KMS-11 (cell line): ENCODE results near the gene ATP6V0D1.

Source experiments
- H2AFZ ChIP-seq: fragments of 200-600 bp; sonication (generic); 2 replicates; pipeline ENCODE4 v1.6.1; 2016; ENCODE audit warnings: antibody characterized with exemption, mixed run types, low read depth
- H3K27ac ChIP-seq: fragments of 200-600 bp; sonication (generic); 2 replicates; pipeline ENCODE4 v1.6.1; 2016; ENCODE audit warnings: mild to moderate bottlenecking, mixed run types
- H3K27me3 ChIP-seq: fragments of 200-600 bp; sonication (generic); 2 replicates; pipeline ENCODE4 v1.6.1; 2017; ENCODE audit warnings: mild to moderate bottlenecking, low read depth, mixed run types, moderate library complexity; ENCODE audit not compliant: insufficient read depth
- H3K36me3 ChIP-seq: fragments of 200-600 bp; sonication (generic); 2 replicates; pipeline ENCODE4 v1.6.1; 2017; ENCODE audit warnings: mild to moderate bottlenecking, mixed run types; ENCODE audit not compliant: insufficient read depth
- H3K4me1 ChIP-seq: fragments of 200-600 bp; sonication (generic); 2 replicates; pipeline ENCODE4 v1.6.1; 2016; ENCODE audit warnings: mild to moderate bottlenecking, low read depth, mixed run types; ENCODE audit not compliant: poor library complexity, severe bottlenecking
- H3K4me2 ChIP-seq: fragments of 200-600 bp; sonication (generic); 2 replicates; pipeline ENCODE4 v1.7.0; 2016; ENCODE audit warnings: mild to moderate bottlenecking, mixed run types
- H3K4me3 ChIP-seq: fragments of 200-600 bp; sonication (generic); IDR thresholded peaks from 2 replicates; pipeline ENCODE4 v1.6.1; 2017; ENCODE audit warnings: low read depth, low read length, mixed read lengths; ENCODE audit not compliant: insufficient read depth
- H3K79me2 ChIP-seq: fragments of 200-600 bp; sonication (generic); 2 replicates; pipeline ENCODE4 v1.6.1; 2016; ENCODE audit warnings: low read depth, mixed run types; ENCODE audit not compliant: insufficient read depth
- H3K9ac ChIP-seq: fragments of 200-600 bp; sonication (generic); 2 replicates; pipeline ENCODE4 v1.6.1; 2016; ENCODE audit warnings: mild to moderate bottlenecking, mixed run types
- H4K20me1 ChIP-seq: fragments of 200-600 bp; sonication (generic); 2 replicates; pipeline ENCODE4 v1.6.1; 2016; ENCODE audit warnings: mild to moderate bottlenecking, mixed run types; ENCODE audit not compliant: insufficient read depth
- CTCF ChIP-seq: fragments of 200-600 bp; sonication (generic); conservative IDR thresholded peaks from 2 replicates; pipeline ENCODE4 v1.6.1; 2017; ENCODE audit warnings: low read depth, mild to moderate bottlenecking, antibody characterized with exemption, low read length, moderate library complexity, mixed read lengths

Gene ATP6V0D1

DNA sequence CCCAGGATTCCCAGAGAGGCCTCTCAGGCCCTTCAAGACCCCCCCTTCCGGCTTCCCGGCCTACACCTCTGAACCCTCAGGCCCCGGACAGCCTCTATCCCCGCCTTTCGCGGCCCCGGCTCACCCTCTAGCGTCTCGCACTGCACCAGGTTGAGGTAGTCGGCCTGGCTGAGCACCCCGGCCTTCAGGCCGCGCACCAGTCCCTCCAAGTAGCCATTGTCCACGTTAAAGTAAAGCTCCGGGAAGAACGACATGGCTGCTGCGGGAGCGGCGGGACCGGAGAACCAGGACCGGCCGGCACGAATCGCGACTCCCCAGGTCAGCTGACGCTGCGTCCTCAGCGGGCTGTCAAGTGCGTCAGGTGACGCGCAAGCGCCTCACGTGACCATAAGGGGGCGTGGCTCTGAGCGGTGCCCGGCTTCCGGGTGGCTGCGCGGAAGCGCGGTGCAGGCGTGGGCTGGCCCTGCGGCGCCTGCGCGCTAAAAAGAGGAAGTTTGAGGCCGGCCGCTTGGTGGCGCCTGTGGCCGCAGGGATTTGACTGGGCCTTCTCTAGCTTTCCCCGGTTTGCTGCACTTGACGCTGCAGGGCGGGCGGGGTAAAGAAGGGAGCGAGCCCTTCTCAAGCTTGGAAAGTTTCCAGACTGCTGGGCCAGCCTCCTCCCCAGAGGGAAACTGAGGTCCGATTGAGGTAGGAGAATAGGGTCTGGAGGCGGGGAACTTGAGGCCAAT is at the start of gene ATP6V0D1:
Gene ATP6V0D1, minus strand, starts transcription at position 325 of the 728 bp plus-strand sequence. Its CDS starts 71 bp downstream, at position 254.
- H2AFZ ChIP-seq = peak within 1 kb of the TSS; percentile 70; the same call in 1 of the 2 replicates
- no peak within 1 kb of the TSS for H3K4me3 ChIP-seq
- peaks cover 14% of the 10 kb centered on the region for H3K4me1 ChIP-seq
- H3K9ac ChIP-seq = peak within 1 kb of the TSS; percentile 65
- peaks cover 44% of the 10 kb centered on the region for H3K79me2 ChIP-seq
- peak within 1 kb of the TSS; percentile 94 for H3K4me2 ChIP-seq
- H3K27me3 ChIP-seq = no peaks in the 10 kb centered on the region
- TF ChIP-seq CTCF = peak; percentile 72
- H4K20me1 ChIP-seq = no peaks in the 10 kb centered on the region
- H3K36me3 ChIP-seq = no peaks in the 10 kb centered on the region
- peak within 1 kb of the TSS; percentile 47 for H3K27ac ChIP-seq

DNA sequence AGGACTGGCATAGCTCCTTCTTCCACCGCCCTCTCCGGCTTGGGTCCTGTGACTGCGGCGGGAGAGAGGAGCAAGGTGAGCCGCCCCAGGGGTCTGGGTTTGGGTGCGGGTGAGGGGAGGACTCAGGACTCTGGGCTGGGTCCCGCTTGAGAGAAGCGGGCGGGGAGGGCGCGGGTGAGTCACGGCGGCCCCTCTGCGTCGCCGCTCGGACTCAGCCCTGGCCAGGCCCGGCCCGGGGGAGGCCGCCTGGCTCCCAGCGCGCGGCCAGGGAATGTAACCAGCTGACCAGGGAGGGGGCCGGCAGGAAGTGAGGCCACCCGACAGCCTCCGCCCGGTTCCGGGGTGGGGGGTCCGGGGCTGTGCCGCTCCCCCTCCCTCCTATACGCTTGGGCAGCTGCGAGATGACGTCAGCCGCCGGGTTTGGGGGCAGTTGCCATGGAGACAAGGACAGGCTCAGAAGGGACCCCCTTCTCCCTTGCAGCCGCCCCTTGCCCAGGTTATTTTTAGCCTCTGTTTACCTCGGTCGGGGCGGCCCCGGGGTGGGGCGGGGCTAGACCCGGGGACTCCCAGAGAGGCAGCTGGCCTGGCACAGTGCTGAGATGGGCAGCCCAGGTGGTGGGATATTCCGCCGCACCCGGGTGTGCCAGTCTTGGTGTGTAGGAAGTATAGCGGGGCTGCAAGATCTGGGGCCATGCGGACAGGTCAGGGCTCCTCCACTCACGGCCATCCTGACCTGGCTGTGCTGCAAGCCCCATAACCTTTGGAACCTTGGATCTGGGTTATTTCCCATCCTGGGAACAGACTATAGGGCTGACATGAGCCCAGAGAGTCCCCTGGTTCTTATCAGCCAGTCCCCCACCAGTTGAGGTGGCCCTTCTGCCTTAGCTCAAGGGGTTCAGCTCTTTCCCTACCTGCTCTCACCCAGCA is 49.3 kb upstream of the ATP6V0D1 start:
- peak overlapping the region; percentile 97 for H3K4me2 ChIP-seq
- no peak overlapping the region for H3K27ac ChIP-seq
- TF ChIP-seq CTCF = no peak
- no peaks in the 10 kb centered on the region for H3K36me3 ChIP-seq
- no peaks in the 10 kb centered on the region for H3K79me2 ChIP-seq
- no peak overlapping the region for H3K4me3 ChIP-seq
- no peaks in the 10 kb centered on the region for H4K20me1 ChIP-seq
- peaks cover 18% of the 10 kb centered on the region for H3K4me1 ChIP-seq
- H3K27me3 ChIP-seq = no peaks in the 10 kb centered on the region
- peak overlapping the region; percentile 85; the same call in 1 of the 2 replicates for H2AFZ ChIP-seq
- peak overlapping the region; percentile 52; the same call in 1 of the 2 replicates for H3K9ac ChIP-seq

GRCh38 chr16:67529582-67530012 is 48.6 kb upstream of the ATP6V0D1 start:
- Histone ChIP-seq H3K27me3 (no peaks in the 10 kb centered on the region), H3K9ac (peak overlapping the region; percentile 52; the same call in 1 of the 2 replicates), H4K20me1 (no peaks in the 10 kb centered on the region), H3K4me2 (peak overlapping the region; percentile 97), H2AFZ (peak overlapping the region; percentile 85), H3K27ac (no peak overlapping the region), H3K4me3 (no peak overlapping the region), H3K4me1 (peaks cover 18% of the 10 kb centered on the region), H3K36me3 (no peaks in the 10 kb centered on the region), H3K79me2 (no peaks in the 10 kb centered on the region)
- no peak for TF ChIP-seq CTCF

DNA sequence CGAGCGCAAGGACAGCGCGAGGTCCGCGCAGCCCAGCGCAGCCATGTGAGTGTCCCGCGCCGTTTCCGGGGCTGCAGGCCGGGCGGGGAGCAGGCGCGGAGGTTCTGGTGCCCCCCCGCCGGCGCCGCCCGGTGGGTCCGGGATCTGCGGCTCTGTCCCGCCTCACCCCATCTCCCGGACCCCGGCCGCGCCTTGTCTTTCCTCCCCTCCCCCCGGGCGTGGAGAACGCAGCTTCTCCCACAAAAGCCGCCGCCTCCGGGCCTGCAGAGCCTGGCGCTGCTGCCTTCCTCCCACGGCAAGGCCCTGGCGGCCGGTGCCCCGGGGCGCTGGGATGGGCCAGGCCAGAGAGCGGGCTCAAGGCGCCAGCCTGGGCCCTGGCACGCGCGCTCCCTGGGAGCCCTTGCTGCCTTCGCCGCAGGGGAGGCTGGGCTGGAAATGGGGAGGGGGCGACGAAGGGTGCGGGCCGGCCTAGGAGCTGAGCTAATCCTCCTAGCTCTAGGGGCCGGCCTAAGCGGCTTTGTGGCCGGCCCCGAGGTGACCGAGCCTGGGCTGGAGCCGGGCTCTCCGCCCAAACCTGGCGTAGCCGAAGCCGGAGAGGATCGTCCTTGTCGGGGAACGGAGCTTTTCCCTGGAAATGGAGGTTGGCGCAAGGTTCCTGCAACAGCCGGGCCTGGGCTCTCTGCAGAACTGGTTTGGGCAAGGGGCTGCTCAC is 48.1 kb upstream of the ATP6V0D1 start:
- peak overlapping the region; percentile 85 for H2AFZ ChIP-seq
- peak overlapping the region; percentile 97 for H3K4me2 ChIP-seq
- no peak for TF ChIP-seq CTCF
- peak overlapping the region; percentile 52; the same call in 1 of the 2 replicates for H3K9ac ChIP-seq
- no peaks in the 10 kb centered on the region for H3K79me2 ChIP-seq
- H3K4me3 ChIP-seq = no peak overlapping the region
- H3K4me1 ChIP-seq = peaks cover 13% of the 10 kb centered on the region
- no peak overlapping the region for H3K27ac ChIP-seq
- H3K27me3 ChIP-seq = no peaks in the 10 kb centered on the region
- no peaks in the 10 kb centered on the region for H4K20me1 ChIP-seq
- H3K36me3 ChIP-seq = no peaks in the 10 kb centered on the region
